Fibroblast of lung (primary cell): Measurements from ENCODE around the gene ADD2. TPM values are rescaled to one million over a fixed set of nuclear protein-coding genes. Genes with fewer than 3 reads are reported as not detected.
"Not testable (repeated sequence)": the region's sequence is repeated elsewhere in the genome, so short reads cannot be mapped to it uniquely, and the experiment has no call there.

Source experiments
- DNase-seq, 2 donors: peaks; one replicate each; pipeline versions ENCODE4 v3.0.0 to v3.0.0-alpha.2; 2010; ENCODE audit warnings: low read depth in 2 of 2
- H2AFZ ChIP-seq: 2 replicates; pipeline ENCODE4 v1.5.1; 2012; ENCODE audit warnings: low read length, control low read depth, inconsistent platforms
- H3K27ac ChIP-seq: 2 replicates; pipeline ENCODE4 v1.5.1; 2011; ENCODE audit warnings: low read length, control low read depth; ENCODE audit not compliant: insufficient read depth
- H3K27me3 ChIP-seq: 2 replicates; pipeline ENCODE4 v1.5.1; 2011; ENCODE audit warnings: mild to moderate bottlenecking, low read length; ENCODE audit not compliant: control insufficient read depth, insufficient read depth
- H3K36me3 ChIP-seq: 2 replicates; pipeline ENCODE4 v1.5.1; 2011; ENCODE audit warnings: low read length; ENCODE audit not compliant: control insufficient read depth, insufficient read depth
- H3K4me1 ChIP-seq: 2 replicates; pipeline ENCODE4 v1.5.1; 2011; ENCODE audit warnings: low read length; ENCODE audit not compliant: control insufficient read depth, insufficient read depth; ENCODE audit errors: extremely low read depth
- H3K4me2 ChIP-seq: 2 replicates; pipeline ENCODE4 v1.5.1; 2011; ENCODE audit warnings: low read length, control low read depth; ENCODE audit not compliant: insufficient read depth; ENCODE audit errors: extremely low read depth
- H3K4me3 ChIP-seq, 4 experiments: fragments of 200-600 bp in 1 of 4; sonication (generic) in 1 of 4; replicated peaks in 1 of 4; 2 replicates each; pipeline ENCODE4 v1.5.1; 2011 to 2016; ENCODE audit warnings: low read length in 4 of 4, low read depth in 3 of 4, mild to moderate bottlenecking in 3 of 4, control low read depth in 2 of 4, inconsistent platforms in 1 of 4, mixed read lengths in 1 of 4; ENCODE audit not compliant: insufficient read depth in 1 of 4; ENCODE audit errors: control extremely low read depth in 1 of 4
- H3K79me2 ChIP-seq: 2 replicates; pipeline ENCODE4 v1.5.1; 2012; ENCODE audit warnings: mild to moderate bottlenecking, low read length, inconsistent platforms; ENCODE audit not compliant: control insufficient read depth, insufficient read depth
- H3K9ac ChIP-seq: 2 replicates; pipeline ENCODE4 v1.5.1; 2011; ENCODE audit warnings: mild to moderate bottlenecking, low read length, control low read depth; ENCODE audit not compliant: insufficient read depth
- H3K9me3 ChIP-seq: 2 replicates; pipeline ENCODE4 v1.5.1; 2012; ENCODE audit warnings: low read depth, low read length; ENCODE audit not compliant: control insufficient read depth, insufficient read depth
- H4K20me1 ChIP-seq: 2 replicates; pipeline ENCODE4 v1.5.1; 2011; ENCODE audit warnings: low read length; ENCODE audit not compliant: control insufficient read depth, insufficient read depth; ENCODE audit errors: extremely low read depth
- CTCF ChIP-seq, 2 donors: IDR thresholded peaks in 1 of 2; conservative IDR thresholded peaks in 1 of 2; 1 replicate in 1 of 2; 2 replicates in 1 of 2; pipeline ENCODE4 v1.5.1; 2011 to 2012; ENCODE audit warnings: low read length in 2 of 2, control low read depth in 1 of 2, inconsistent platforms in 1 of 2, low read depth in 1 of 2, mild to moderate bottlenecking in 1 of 2
- EZH2 ChIP-seq: IDR thresholded peaks from 2 replicates; pipeline ENCODE4 v1.5.1; 2012; ENCODE audit warnings: low read length, control low read depth, mild to moderate bottlenecking; ENCODE audit errors: missing control alignments
- polyA plus RNA-seq, 2 donors: library from polyadenylated mRNA; depleted of rRNA in 1 of 2; stranded (reverse) in 1 of 2; unstranded in 1 of 2; fragments of >200 nt; gene quantifications; 2 replicates each; pipeline ENCODE4 v1.2.1, GENCODE V29; 2011 to 2012; ENCODE audit warnings: missing spikeins in 1 of 2
- total RNA-seq: library from RNA; depleted of rRNA; stranded (reverse); fragments of >200 nt; gene quantifications from 2 replicates; pipeline ENCODE4 v1.2.1, GENCODE V29; 2014

Gene ADD2
- total and polyA plus RNA-seq, 2 donors (not counting 1 experiment from before 2014, with no cell fraction given), result 0.22 to 2.5 TPM

DNA sequence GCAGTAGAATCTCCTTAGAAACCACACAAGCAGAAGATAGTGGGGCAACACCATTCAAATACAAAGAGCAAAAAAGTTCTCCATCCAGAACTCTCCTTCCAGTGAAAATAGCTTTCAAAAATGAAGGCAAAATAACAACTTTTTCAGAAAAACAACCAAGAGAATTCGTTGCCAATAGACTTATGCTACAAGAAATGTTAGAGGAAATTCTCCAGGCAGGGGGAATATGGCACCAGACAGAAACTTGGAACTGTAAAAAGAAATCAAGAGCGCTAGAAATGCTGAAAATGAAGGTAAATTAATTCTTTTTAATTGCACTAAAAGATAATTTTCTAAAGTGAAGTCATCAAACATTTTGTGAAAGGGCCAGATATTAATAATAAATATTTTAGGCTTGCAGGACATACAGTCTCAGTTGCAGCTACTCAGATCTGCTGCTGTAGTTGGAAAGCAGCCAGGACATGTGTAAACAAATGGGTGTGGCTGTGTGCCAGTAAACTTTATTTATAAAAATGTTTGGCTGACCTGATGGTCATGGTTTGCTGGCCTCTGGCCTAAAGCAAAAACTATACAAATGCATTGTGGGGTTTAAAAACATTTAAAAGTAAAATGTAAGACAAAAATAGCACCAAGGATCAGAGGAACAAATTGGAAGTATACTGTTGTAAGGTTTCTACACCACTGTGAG is 140.6 kb downstream of the ADD2 start:
- Histone ChIP-seq H3K36me3 (no peaks in the 10 kb centered on the region), H3K9ac (no peak overlapping the region), H3K4me1 (no peaks in the 10 kb centered on the region), H3K4me3 (no peak overlapping the region), H3K4me2 (no peak overlapping the region), H3K79me2 (no peaks in the 10 kb centered on the region), H3K9me3 (no peaks in the 10 kb centered on the region), H2AFZ (no peak overlapping the region), H3K27ac (no peak overlapping the region), H3K27me3 (peaks cover 3% of the 10 kb centered on the region), H4K20me1 (no peaks in the 10 kb centered on the region)
- TF ChIP-seq CTCF (conservative IDR thresholded peaks at IDR 0.05 in 1 of 2, IDR thresholded peaks at IDR 0.05 in 1 of 2; ENCODE audit: low read depth in 1 of 2, low read length in 2 of 2), result no peak
- no peak for TF ChIP-seq EZH2
- DNase-seq, result peak in 1 of 2 donors; percentile 42

- no peaks in the 10 kb centered on the region for H4K20me1 ChIP-seq
- H3K4me1 ChIP-seq, result no peaks in the 10 kb centered on the region
- peaks cover 3% of the 10 kb centered on the region for H3K27me3 ChIP-seq
- no peak overlapping the region for H3K9ac ChIP-seq
- DNase-seq, result no peak
- H2AFZ ChIP-seq, result no peak overlapping the region
- TF ChIP-seq CTCF (conservative IDR thresholded peaks at IDR 0.05 in 1 of 2, IDR thresholded peaks at IDR 0.05 in 1 of 2; ENCODE audit: low read depth in 1 of 2, low read length in 2 of 2) (no peak), EZH2 (no peak)
- H3K4me3 ChIP-seq, result peak overlapping the region in 1 of 4 experiments; percentile 28
- H3K27ac ChIP-seq, result no peak overlapping the region
- no peak overlapping the region for H3K4me2 ChIP-seq
- H3K9me3 ChIP-seq, result no peaks in the 10 kb centered on the region
- H3K79me2 ChIP-seq, result no peaks in the 10 kb centered on the region
- no peaks in the 10 kb centered on the region for H3K36me3 ChIP-seq
These were observed 141.6 kb downstream of the ADD2 start for GRCh38 chr2:70626254-70626990.

DNA sequence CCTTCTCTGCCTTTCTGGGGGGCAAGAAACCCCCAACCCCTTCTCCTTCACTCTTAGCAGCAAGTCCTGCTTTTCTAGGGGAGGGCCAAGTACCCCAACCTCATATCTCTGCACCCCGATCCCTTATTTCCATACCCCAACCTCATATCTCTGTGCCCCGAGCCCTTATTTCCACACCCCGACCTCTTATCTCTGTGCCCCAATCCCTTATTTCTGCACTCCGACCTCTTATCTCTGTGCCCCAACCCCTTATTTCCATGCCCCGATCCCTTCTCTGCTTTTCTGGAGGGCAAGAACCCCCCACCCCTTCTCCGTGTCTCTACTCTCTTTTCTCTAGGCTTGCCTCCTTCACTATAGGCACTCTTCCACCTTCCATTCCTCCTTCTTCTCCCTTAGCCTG is 146.5 kb downstream of the ADD2 start:
- not testable (repeated sequence) for H4K20me1 ChIP-seq, H3K4me1 ChIP-seq

More for the DNA sequence above, 146.5 kb downstream of the ADD2 start:
- H2AFZ ChIP-seq, H3K27ac ChIP-seq, H3K27me3 ChIP-seq, H3K9me3 ChIP-seq, H3K79me2 ChIP-seq, H3K4me3 ChIP-seq, H3K36me3 ChIP-seq, DNase-seq, H3K9ac ChIP-seq, H3K4me2 ChIP-seq: not testable (repeated sequence)
